ENCODE results near the gene SLC30A3.

SLC30A3 gene

GRCh38 chr2:27261241-27261925 lies 1.5 kb downstream of the SLC30A3 start:
- Histone ChIP-seq H3K36me3 (ENCODE audit: control insufficient read depth, insufficient read depth, low read length) (no peaks in the 10 kb centered on the region), H3K9me3 (ENCODE audit: control insufficient read depth, insufficient read depth, low read length) (no peaks in the 10 kb centered on the region), H3K4me3 (ENCODE audit: low read length) (peak overlapping the region; percentile 81; the same call in 1 of the 2 replicates), H3K4me1 (ENCODE audit: control insufficient read depth, insufficient read depth, low read length) (peaks cover 4% of the 10 kb centered on the region; the same call in 1 of the 2 replicates), H3K27ac (ENCODE audit: low read length) (no peak overlapping the region), H3K27me3 (ENCODE audit: control insufficient read depth, insufficient read depth, low read length) (peaks cover 40% of the 10 kb centered on the region)
- no peak for DNase-seq (ENCODE audit: low read depth, low spot score)
- WGBS (ENCODE audit: insufficient coverage, insufficient read length) = no CpG with 5 or more reads among the region's 11 CpGs

GRCh38 chr2:27258051-27258450 lies 4.8 kb downstream of the SLC30A3 start:
- no peaks in the 10 kb centered on the region for H3K36me3 ChIP-seq (ENCODE audit: control insufficient read depth, insufficient read depth, low read length)
- H3K4me3 ChIP-seq (ENCODE audit: low read length) = no peak overlapping the region
- peaks cover 4% of the 10 kb centered on the region; the same call in 1 of the 2 replicates for H3K4me1 ChIP-seq (ENCODE audit: control insufficient read depth, insufficient read depth, low read length)
- WGBS (ENCODE audit: insufficient coverage, insufficient read length) = no CpG with 5 or more reads among the region's 8 CpGs
- H3K27ac ChIP-seq (ENCODE audit: low read length) = no peak overlapping the region
- peaks cover 14% of the 10 kb centered on the region for H3K27me3 ChIP-seq (ENCODE audit: control insufficient read depth, insufficient read depth, low read length)
- no peaks in the 10 kb centered on the region for H3K9me3 ChIP-seq (ENCODE audit: control insufficient read depth, insufficient read depth, low read length)
- DNase-seq (ENCODE audit: low read depth, low spot score) = no peak

- DNase-seq (ENCODE audit: low read depth, low spot score) = no peak
- Histone ChIP-seq H3K9me3 (ENCODE audit: control insufficient read depth, insufficient read depth, low read length) (no peaks in the 10 kb centered on the region), H3K4me1 (ENCODE audit: control insufficient read depth, insufficient read depth, low read length) (peaks cover 4% of the 10 kb centered on the region), H3K27me3 (ENCODE audit: control insufficient read depth, insufficient read depth, low read length) (peaks cover 14% of the 10 kb centered on the region), H3K27ac (ENCODE audit: low read length) (no peak overlapping the region), H3K36me3 (ENCODE audit: control insufficient read depth, insufficient read depth, low read length) (no peaks in the 10 kb centered on the region), H3K4me3 (ENCODE audit: low read length) (no peak overlapping the region)
- no CpG with 5 or more reads among the region's 7 CpGs for WGBS (ENCODE audit: insufficient coverage, insufficient read length)
Observed at GRCh38 chr2:27256855-27257454, 5.9 kb downstream of the SLC30A3 start.

- no peak overlapping the region for H3K27ac ChIP-seq (ENCODE audit: low read length)
- WGBS (ENCODE audit: insufficient coverage, insufficient read length) = no CpG with 5 or more reads among the region's 1 CpG
- H3K36me3 ChIP-seq (ENCODE audit: control insufficient read depth, insufficient read depth, low read length) = no peaks in the 10 kb centered on the region
- H3K4me3 ChIP-seq (ENCODE audit: low read length) = no peak overlapping the region
- no peaks in the 10 kb centered on the region for H3K9me3 ChIP-seq (ENCODE audit: control insufficient read depth, insufficient read depth, low read length)
- H3K4me1 ChIP-seq (ENCODE audit: control insufficient read depth, insufficient read depth, low read length) = peaks cover 8% of the 10 kb centered on the region
- no peak for DNase-seq (ENCODE audit: low read depth, low spot score)
- peaks cover under 1% of the 10 kb centered on the region; the same call in 1 of the 2 replicates for H3K27me3 ChIP-seq (ENCODE audit: control insufficient read depth, insufficient read depth, low read length)
Observed at GRCh38 chr2:27255660-27256059, 7.2 kb downstream of the SLC30A3 start.

- Histone ChIP-seq H3K4me3 (ENCODE audit: low read length) (no peak overlapping the region), H3K27ac (ENCODE audit: low read length) (no peak overlapping the region), H3K36me3 (ENCODE audit: control insufficient read depth, insufficient read depth, low read length) (no peaks in the 10 kb centered on the region), H3K27me3 (ENCODE audit: control insufficient read depth, insufficient read depth, low read length) (no peaks in the 10 kb centered on the region; the same call in 1 of the 2 replicates), H3K4me1 (ENCODE audit: control insufficient read depth, insufficient read depth, low read length) (peaks cover 10% of the 10 kb centered on the region), H3K9me3 (ENCODE audit: control insufficient read depth, insufficient read depth, low read length) (no peaks in the 10 kb centered on the region)
- no peak for DNase-seq (ENCODE audit: low read depth, low spot score)
- WGBS (ENCODE audit: insufficient coverage, insufficient read length) = no CpG with 5 or more reads among the region's 13 CpGs
Observed at GRCh38 chr2:27255187-27255586, 7.7 kb downstream of the SLC30A3 start.

GRCh38 chr2:27251766-27252165 lies 11.1 kb downstream of the SLC30A3 start:
- WGBS (ENCODE audit: insufficient coverage, insufficient read length) = no CpG with 5 or more reads among the region's 13 CpGs
- Histone ChIP-seq H3K9me3 (ENCODE audit: control insufficient read depth, insufficient read depth, low read length) (no peaks in the 10 kb centered on the region), H3K4me3 (ENCODE audit: low read length) (no peak overlapping the region), H3K27ac (ENCODE audit: low read length) (no peak overlapping the region), H3K27me3 (ENCODE audit: control insufficient read depth, insufficient read depth, low read length) (no peaks in the 10 kb centered on the region; the same call in 1 of the 2 replicates), H3K36me3 (ENCODE audit: control insufficient read depth, insufficient read depth, low read length) (no peaks in the 10 kb centered on the region), H3K4me1 (ENCODE audit: control insufficient read depth, insufficient read depth, low read length) (peaks cover 10% of the 10 kb centered on the region)
- DNase-seq (ENCODE audit: low read depth, low spot score) = no peak

- H3K4me3 ChIP-seq (ENCODE audit: low read length) = no peak overlapping the region; the same call in 1 of the 2 replicates
- peaks cover 10% of the 10 kb centered on the region for H3K4me1 ChIP-seq (ENCODE audit: control insufficient read depth, insufficient read depth, low read length)
- no peaks in the 10 kb centered on the region for H3K9me3 ChIP-seq (ENCODE audit: control insufficient read depth, insufficient read depth, low read length)
- H3K36me3 ChIP-seq (ENCODE audit: control insufficient read depth, insufficient read depth, low read length) = no peaks in the 10 kb centered on the region
- no peak for DNase-seq (ENCODE audit: low read depth, low spot score)
- no peak overlapping the region for H3K27ac ChIP-seq (ENCODE audit: low read length)
- no peaks in the 10 kb centered on the region; the same call in 1 of the 2 replicates for H3K27me3 ChIP-seq (ENCODE audit: control insufficient read depth, insufficient read depth, low read length)
- no CpG with 5 or more reads among the region's 13 CpGs for WGBS (ENCODE audit: insufficient coverage, insufficient read length)
Observed at GRCh38 chr2:27250652-27251379, 12.0 kb downstream of the SLC30A3 start.

GRCh38 chr2:27249891-27250651 lies 12.8 kb downstream of the SLC30A3 start:
- WGBS (ENCODE audit: insufficient coverage, insufficient read length) = no CpG with 5 or more reads among the region's 22 CpGs
- Histone ChIP-seq H3K9me3 (ENCODE audit: control insufficient read depth, insufficient read depth, low read length) (no peaks in the 10 kb centered on the region), H3K27ac (ENCODE audit: low read length) (no peak overlapping the region), H3K36me3 (ENCODE audit: control insufficient read depth, insufficient read depth, low read length) (no peaks in the 10 kb centered on the region), H3K27me3 (ENCODE audit: control insufficient read depth, insufficient read depth, low read length) (no peaks in the 10 kb centered on the region; the same call in 1 of the 2 replicates), H3K4me1 (ENCODE audit: control insufficient read depth, insufficient read depth, low read length) (peaks cover 10% of the 10 kb centered on the region), H3K4me3 (ENCODE audit: low read length) (no peak overlapping the region; the same call in 1 of the 2 replicates)
- DNase-seq (ENCODE audit: low read depth, low spot score) = no peak

- H3K27me3 ChIP-seq (ENCODE audit: control insufficient read depth, insufficient read depth, low read length) = no peaks in the 10 kb centered on the region; the same call in 1 of the 2 replicates
- DNase-seq (ENCODE audit: low read depth, low spot score) = no peak
- peaks cover 10% of the 10 kb centered on the region for H3K4me1 ChIP-seq (ENCODE audit: control insufficient read depth, insufficient read depth, low read length)
- no peak overlapping the region for H3K4me3 ChIP-seq (ENCODE audit: low read length)
- peaks cover 3% of the 10 kb centered on the region; the same call in 1 of the 2 replicates for H3K36me3 ChIP-seq (ENCODE audit: control insufficient read depth, insufficient read depth, low read length)
- no peaks in the 10 kb centered on the region for H3K9me3 ChIP-seq (ENCODE audit: control insufficient read depth, insufficient read depth, low read length)
- H3K27ac ChIP-seq (ENCODE audit: low read length) = no peak overlapping the region
- WGBS (ENCODE audit: insufficient coverage, insufficient read length) = no CpG with 5 or more reads among the region's 12 CpGs
Observed at GRCh38 chr2:27249159-27249890, 13.5 kb downstream of the SLC30A3 start.

Measured in iPS DF 6.9 (cell line).